HG03135 (cell line): ENCODE results near the gene CHRD.

ENCODE experiments used
- ATAC-seq: cut with Tn5 transposase; IDR thresholded peaks from one replicate; pipeline ENCODE4 v1.9.1; 2021; ENCODE audit warnings: mild to moderate bottlenecking, moderate library complexity; ENCODE audit not compliant: unreplicated experiment

CHRD gene

DNA sequence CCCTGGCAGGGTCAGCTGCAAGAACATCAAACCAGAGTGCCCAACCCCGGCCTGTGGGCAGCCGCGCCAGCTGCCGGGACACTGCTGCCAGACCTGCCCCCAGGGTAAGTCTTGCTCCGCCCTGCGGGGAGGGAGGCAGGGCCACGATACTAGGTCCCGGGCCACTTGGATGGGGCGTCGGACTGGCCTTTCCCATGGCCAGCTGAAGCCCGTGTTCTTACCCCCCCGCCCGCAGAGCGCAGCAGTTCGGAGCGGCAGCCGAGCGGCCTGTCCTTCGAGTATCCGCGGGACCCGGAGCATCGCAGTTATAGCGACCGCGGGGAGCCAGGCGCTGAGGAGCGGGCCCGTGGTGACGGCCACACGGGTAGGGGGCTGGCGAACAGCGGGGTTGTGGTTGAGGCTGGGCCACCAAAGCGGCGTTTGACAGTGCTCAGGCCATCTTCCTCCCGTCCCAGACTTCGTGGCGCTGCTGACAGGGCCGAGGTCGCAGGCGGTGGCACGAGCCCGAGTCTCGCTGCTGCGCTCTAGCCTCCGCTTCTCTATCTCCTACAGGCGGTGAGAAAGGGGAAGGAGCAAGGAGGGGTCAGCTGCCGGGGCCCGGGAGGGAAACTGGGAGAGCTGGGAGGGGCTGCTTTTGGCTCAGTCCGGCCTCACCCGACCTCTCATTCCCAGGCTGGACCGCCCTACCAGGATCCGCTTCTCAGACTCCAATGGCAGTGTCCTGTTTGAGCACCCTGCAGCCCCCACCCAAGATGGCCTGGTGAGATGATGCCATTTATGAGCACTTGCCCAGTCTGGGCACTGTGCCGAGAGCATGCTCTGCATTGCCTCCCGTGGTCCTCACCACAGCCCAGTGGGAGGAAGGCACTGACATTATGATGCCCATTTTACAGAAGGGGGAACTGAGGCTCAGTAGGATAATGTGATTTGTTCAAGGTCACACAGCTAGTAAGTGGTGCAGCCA lies 1.7 kb downstream of the CHRD start:
- ATAC-seq: no peak

GRCh38 chr3:184382326-184383032 lies 2.6 kb downstream of the CHRD start:
- no peak for ATAC-seq

DNA sequence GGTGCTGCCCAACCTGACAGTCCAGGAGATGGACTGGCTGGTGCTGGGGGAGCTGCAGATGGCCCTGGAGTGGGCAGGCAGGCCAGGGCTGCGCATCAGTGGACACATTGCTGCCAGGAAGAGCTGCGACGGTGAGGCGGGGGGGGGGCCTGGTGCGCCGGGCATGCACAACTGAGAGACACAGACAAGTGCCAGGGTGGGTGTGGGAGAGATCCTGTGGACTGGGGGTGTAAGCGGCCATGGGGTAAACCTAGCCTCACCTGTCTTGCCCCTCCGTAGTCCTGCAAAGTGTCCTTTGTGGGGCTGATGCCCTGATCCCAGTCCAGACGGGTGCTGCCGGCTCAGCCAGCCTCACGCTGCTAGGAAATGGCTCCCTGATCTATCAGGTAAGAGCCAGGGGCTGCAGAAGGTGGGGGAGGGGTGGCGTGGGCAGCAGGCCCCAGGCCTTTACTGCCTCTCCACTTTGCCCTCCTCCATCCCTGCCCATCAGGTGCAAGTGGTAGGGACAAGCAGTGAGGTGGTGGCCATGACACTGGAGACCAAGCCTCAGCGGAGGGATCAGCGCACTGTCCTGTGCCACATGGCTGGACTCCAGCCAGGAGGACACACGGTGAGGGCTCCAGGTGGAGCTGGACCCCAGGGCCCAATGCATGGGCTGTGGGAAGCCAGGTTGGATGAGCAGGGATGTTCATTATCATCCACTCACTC lies 3.3 kb downstream of the CHRD start:
- ATAC-seq: no peak

DNA sequence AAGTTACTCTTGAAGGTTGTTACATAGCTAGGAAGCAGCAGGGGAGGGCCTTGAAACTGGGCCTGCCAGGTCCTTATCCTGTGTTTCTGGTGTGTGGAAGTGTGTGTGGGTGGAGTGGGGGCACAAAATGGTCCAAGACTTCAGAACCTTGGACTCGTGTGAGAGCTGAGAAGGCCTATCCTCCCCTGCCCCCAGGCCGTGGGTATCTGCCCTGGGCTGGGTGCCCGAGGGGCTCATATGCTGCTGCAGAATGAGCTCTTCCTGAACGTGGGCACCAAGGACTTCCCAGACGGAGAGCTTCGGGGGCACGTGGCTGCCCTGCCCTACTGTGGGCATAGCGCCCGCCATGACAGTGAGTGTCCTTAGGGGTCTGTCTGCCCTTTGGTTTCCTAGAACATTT lies 4.5 kb downstream of the CHRD start:
- no peak for ATAC-seq

- ATAC-seq: no peak
Measured at GRCh38 chr3:184384856-184385422, 5.1 kb downstream of the CHRD start.

DNA sequence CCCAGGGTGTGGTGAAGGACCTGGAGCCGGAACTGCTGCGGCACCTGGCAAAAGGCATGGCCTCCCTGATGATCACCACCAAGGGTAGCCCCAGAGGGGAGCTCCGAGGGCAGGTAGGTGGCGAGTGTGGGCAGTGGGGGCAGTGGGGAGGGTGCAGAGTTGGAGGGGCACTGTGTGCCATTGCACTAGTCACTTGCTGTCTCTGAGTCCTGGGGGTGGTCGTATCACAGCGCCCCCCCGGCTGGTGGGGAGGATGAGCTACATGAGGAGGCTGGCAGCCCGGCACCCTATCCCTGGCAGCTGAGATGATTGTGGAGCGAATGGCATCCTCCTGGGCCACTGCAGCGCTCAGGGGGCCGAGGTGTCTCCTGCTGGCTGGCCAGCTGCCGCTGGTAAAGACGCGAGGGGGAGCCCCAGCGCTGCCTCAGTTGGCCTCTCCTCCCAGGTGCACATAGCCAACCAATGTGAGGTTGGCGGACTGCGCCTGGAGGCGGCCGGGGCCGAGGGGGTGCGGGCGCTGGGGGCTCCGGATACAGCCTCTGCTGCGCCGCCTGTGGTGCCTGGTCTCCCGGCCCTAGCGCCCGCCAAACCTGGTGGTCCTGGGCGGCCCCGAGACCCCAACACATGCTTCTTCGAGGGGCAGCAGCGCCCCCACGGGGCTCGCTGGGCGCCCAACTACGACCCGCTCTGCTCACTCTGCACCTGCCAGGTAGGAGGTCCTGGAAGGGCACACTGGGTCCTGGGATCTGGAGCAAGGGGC lies 6.4 kb downstream of the CHRD start:
- ATAC-seq: no peak

GRCh38 chr3:184387174-184387714 lies 7.4 kb downstream of the CHRD start:
- no peak for ATAC-seq

- no peak for ATAC-seq
Measured at GRCh38 chr3:184388164-184388935, 8.5 kb downstream of the CHRD start.

- ATAC-seq: no peak
Measured at GRCh38 chr3:184388936-184389230, 9.0 kb downstream of the CHRD start.

DNA sequence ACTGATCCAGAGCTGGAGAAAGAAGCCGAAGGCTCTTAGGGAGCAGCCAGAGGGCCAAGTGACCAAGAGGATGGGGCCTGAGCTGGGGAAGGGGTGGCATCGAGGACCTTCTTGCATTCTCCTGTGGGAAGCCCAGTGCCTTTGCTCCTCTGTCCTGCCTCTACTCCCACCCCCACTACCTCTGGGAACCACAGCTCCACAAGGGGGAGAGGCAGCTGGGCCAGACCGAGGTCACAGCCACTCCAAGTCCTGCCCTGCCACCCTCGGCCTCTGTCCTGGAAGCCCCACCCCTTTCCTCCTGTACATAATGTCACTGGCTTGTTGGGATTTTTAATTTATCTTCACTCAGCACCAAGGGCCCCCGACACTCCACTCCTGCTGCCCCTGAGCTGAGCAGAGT lies 9.5 kb downstream of the CHRD start:
- ATAC-seq: no peak

- no peak for ATAC-seq
Measured at GRCh38 chr3:184389935-184390528, 10.2 kb downstream of the CHRD start.

GRCh38 chr3:184391266-184391665 lies 11.4 kb downstream of the CHRD start:
- no peak for ATAC-seq

- no peak for ATAC-seq
Measured at GRCh38 chr3:184395320-184395660, 15.4 kb downstream of the CHRD start.

DNA sequence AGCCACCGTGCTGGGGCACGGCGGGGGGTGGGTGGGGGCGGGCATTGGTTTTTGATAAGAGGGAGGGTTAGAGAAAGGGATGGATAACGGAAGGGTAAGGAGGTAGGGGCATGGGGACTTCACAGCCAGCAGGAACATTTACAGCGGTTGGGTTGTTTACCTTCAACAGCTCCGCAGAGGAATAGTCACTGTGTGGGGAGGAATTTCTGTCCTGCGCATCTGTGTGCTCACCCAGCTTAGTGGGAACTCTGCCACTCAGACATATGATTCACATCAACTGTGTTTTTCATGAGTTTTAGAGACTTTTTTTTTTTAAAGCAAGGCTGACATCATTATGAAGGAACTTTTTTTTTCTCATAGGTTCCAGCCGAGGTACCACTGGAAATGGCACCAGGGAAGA lies 19.6 kb downstream of the CHRD start:
- no peak for ATAC-seq

DNA sequence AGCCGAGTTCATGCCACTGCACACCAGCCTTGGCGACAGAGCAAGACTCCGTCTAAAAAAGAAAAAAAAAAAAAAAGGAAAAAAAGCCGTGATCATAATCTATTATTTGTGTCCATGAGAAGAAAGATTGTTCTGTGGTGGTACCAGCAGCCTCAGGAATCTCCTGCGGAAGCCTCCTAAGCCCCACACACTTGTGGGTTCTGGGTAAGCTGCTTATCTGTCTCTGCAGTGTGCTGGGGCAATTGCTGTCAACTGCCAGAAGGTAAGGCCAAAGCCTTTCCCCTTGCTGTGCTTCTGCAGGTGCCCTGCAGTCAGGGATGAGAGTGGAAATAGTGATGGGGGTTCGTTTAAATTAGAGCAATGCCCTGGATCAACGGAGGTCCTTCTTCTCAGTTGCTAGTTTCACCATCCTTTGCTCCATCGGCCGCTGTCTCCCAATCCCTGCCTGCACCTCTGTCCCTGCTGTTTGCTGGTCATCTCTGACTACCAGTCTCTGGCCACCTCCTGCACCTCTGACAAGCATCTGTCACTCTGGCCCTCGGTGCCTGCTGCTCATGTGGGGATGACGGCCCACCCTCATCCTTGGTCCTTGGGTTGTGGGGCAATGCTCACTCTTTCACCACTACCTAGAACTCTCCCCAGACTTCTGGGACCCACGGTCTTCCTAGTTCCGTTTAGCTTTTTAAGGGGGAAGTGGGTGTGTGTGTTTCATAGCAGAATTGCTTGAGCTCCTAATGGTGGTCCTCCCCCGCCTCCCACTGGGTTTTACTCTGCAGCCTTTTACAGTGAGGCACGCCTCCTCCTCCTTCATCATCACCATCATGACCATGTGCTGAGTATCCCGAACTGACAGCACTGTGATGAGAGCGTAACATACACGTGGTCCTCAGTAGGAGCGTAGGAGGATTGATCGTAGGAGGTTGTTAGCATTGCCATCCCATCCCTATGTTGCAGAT lies 25.5 kb downstream of the CHRD start:
- ATAC-seq: no peak

DNA sequence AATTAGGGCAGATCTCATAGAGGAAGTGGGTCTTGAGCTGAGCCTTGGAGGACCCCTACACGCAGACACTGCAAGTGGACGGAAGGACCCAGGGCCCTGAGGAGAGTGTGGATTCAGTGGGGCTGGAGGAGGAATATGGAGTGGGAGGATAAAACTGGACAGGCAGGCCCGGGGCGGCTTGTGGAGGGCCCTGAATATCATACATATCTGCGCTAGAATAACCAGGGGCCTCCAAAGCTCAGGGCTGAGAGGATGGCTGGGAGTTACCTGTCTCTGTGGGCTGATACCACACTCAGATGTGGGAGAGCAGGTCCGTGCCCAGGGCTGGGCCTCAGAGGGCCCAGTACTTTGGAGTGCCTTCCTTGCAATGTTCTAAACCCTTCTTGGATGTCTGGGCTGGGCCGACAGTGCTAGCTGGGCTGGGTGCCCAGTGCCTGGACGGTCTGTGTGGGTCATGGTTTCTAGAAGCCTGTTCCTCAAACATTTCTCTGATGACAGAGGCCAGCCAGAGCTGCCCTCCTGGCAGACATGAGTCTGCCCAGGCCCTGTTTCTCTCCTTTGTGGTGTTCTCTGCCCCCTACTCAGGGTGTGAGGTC lies 29.6 kb downstream of the CHRD start:
- no peak for ATAC-seq

DNA sequence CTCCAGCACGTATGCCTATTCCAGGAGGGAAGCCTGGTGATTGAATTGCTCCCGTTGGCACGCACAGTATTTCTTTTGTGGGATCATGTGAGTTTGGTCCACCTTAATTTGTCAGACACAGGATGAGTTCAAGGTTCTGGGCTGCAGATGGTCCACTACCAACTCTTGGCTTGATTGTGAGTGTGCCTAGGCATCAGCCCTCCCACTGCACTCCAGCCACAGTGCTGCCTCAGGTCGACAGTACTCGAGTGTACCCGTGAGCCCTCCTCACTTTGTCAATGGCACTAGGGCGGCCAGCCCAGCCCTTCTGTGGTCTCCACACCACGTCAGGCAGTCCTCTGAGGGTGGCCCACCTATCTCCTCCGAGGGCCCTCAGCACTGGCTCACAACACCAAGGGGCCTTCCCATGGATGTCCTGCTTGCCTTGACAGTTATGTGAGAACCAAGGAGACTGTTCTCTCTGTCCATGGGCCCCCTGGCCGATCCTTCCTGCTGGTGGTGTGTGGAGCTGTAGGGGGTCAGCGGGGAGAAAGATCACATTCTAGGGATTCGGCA lies 30.2 kb downstream of the CHRD start:
- no peak for ATAC-seq
